MCF 10A (cell line): ENCODE measurements around the gene KRTAP10-9. TPM values are rescaled to one million over a fixed set of nuclear protein-coding genes. Genes with fewer than 3 reads are reported as not detected.

ENCODE experiments used
- BruUV-seq: library from RNA; stranded (reverse); fragments of 400-500 nt; replicated peaks from 2 replicates; lab custom pipeline; 2021; lab: Mats Ljungman, UMichigan
- CTCF ChIA-PET: fragments of 300-600 bp; sonication (Branson Sonifier 250); formaldehyde crosslinking; extraction: SDS; loops from one replicate; lab custom pipeline; 2021; ENCODE audit warnings: antibody characterized with exemption, inconsistent platforms; lab: Yijun Ruan, JAX
- POLR2A ChIA-PET: fragments of 300-600, 350-650 bp; sonication (Branson Sonifier 250); formaldehyde crosslinking; extraction: SDS; loops from one replicate; lab custom pipeline; 2020; ENCODE audit warnings: antibody characterized with exemption, inconsistent platforms; lab: Yijun Ruan, JAX
- DNase-seq: peaks from one replicate; pipeline ENCODE4 v3.0.0-alpha.2; 2018; ENCODE audit not compliant: unreplicated experiment
- H3K27ac Mint-ChIP-seq: one replicate; pipeline ENCODE4 v1.8.0; 2022; ENCODE audit warnings: mild to moderate bottlenecking, low read depth, mixed read lengths; ENCODE audit not compliant: unreplicated experiment
- H3K27me3 Mint-ChIP-seq: one replicate; pipeline ENCODE4 v1.8.0; 2022; ENCODE audit warnings: mixed read lengths; ENCODE audit not compliant: insufficient read depth, unreplicated experiment
- H3K36me3 Mint-ChIP-seq: one replicate; pipeline ENCODE4 v1.8.0; 2022; ENCODE audit warnings: mild to moderate bottlenecking, moderate library complexity, mixed read lengths; ENCODE audit not compliant: insufficient read depth, unreplicated experiment
- H3K4me1 Mint-ChIP-seq: one replicate; pipeline ENCODE4 v1.8.0; 2022; ENCODE audit warnings: mixed read lengths; ENCODE audit not compliant: insufficient read depth, unreplicated experiment
- H3K4me3 Mint-ChIP-seq: one replicate; pipeline ENCODE4 v1.8.0; 2022; ENCODE audit warnings: mild to moderate bottlenecking, moderate library complexity, mixed read lengths; ENCODE audit not compliant: unreplicated experiment
- H3K9me3 Mint-ChIP-seq: one replicate; pipeline ENCODE4 v1.8.0; 2022; ENCODE audit warnings: mixed read lengths; ENCODE audit not compliant: unreplicated experiment
- CTCF ChIP-seq: fragments of 200-600 bp; IDR thresholded peaks from one replicate; pipeline ENCODE4 v1.8.0; 2022; ENCODE audit warnings: antibody characterized with exemption, mild to moderate bottlenecking; ENCODE audit not compliant: unreplicated experiment
- intact Hi-C: fragments of 100-400 bp; cut with micrococcal nuclease; formaldehyde crosslinking; loops from 2 replicates; pipeline ENCODE4 v1.14.1; 2022
- total RNA-seq: library from RNA; stranded (reverse); gene quantifications from 2 replicates; pipeline ENCODE4 v1.2.3, GENCODE V29; 2022

KRTAP10-9 gene
- total RNA-seq, 1 experiment from 2014 or later: not detected

- POLR2A ChIA-PET: no interaction called here
- Mint-ChIP-seq H3K4me3 (no peak within 1 kb of the TSS), H3K9me3 (peaks cover under 1% of the 10 kb centered on the region), H3K36me3 (peaks cover 5% of the 10 kb centered on the region), H3K27me3 (peaks cover 19% of the 10 kb centered on the region), H3K4me1 (peaks cover under 1% of the 10 kb centered on the region), H3K27ac (no peak within 1 kb of the TSS)
- intact Hi-C loops: no loop called here
- DNase-seq: no peak
- TF ChIP-seq CTCF: no peak
- CTCF ChIA-PET: no interaction called here
- no TSS peak for BruUV-seq
Measured at GRCh38 chr21:44592446-44593311, 34.2 kb upstream of the KRTAP10-9 start, which contains the start of gene KRTAP10-6. TSS of gene KRTAP10-6 (minus strand) at chr21:44592505. CDS start at chr21:44592484, 21 bp downstream.

GRCh38 chr21:44593598-44594405 is 33.1 kb upstream of the KRTAP10-9 start:
- ChIA-PET POLR2A (no interaction called here), CTCF (interaction anchor here (0.6 kb wide), 1 partner anchor 133 kb away, joined by 3 read pairs; no protein-coding TSS in a partner anchor)
- no peak overlapping the region for H3K27ac Mint-ChIP-seq
- BruUV-seq: no TSS peak
- TF ChIP-seq CTCF: no peak
- intact Hi-C loops: no loop called here
- H3K36me3 Mint-ChIP-seq: peaks cover 5% of the 10 kb centered on the region
- peaks cover 6% of the 10 kb centered on the region for H3K4me1 Mint-ChIP-seq
- no peak for DNase-seq
- H3K4me3 Mint-ChIP-seq: no peak overlapping the region
- peaks cover 12% of the 10 kb centered on the region for H3K9me3 Mint-ChIP-seq
- H3K27me3 Mint-ChIP-seq: peaks cover 23% of the 10 kb centered on the region

GRCh38 chr21:44594406-44594916 is 32.4 kb upstream of the KRTAP10-9 start:
- no peak for DNase-seq
- no peak for TF ChIP-seq CTCF
- H3K9me3 Mint-ChIP-seq: peaks cover 14% of the 10 kb centered on the region
- ChIA-PET CTCF (interaction anchor here (0.6 kb wide), 1 partner anchor 133 kb away, joined by 3 read pairs; no protein-coding TSS in a partner anchor), POLR2A (no interaction called here)
- no peak overlapping the region for H3K27ac Mint-ChIP-seq
- no TSS peak for BruUV-seq
- intact Hi-C loops: no loop called here
- no peak overlapping the region for H3K4me3 Mint-ChIP-seq
- peaks cover 5% of the 10 kb centered on the region for H3K36me3 Mint-ChIP-seq
- peaks cover 23% of the 10 kb centered on the region for H3K27me3 Mint-ChIP-seq
- peaks cover 6% of the 10 kb centered on the region for H3K4me1 Mint-ChIP-seq
